Neuronal stem cell (in vitro differentiated cells): ENCODE measurements around the gene DUSP7.

Source experiments
- DNase-seq: peaks from one replicate; pipeline ENCODE4 v3.0.0-alpha.2; 2013; ENCODE audit warnings: low spot score
- H2AFZ ChIP-seq: one replicate; pipeline ENCODE4 v1.6.1; 2013; ENCODE audit warnings: mild to moderate bottlenecking, low read length, inconsistent platforms
- H2AK5ac ChIP-seq: 2 replicates; pipeline ENCODE4 v1.6.1; 2013; ENCODE audit warnings: low read depth, mild to moderate bottlenecking, inconsistent platforms, low read length, moderate library complexity, mixed read lengths
- H2BK120ac ChIP-seq: 2 replicates; pipeline ENCODE4 v1.6.1; 2013; ENCODE audit warnings: low read depth, mild to moderate bottlenecking, inconsistent platforms, low read length, moderate library complexity, mixed read lengths
- H2BK12ac ChIP-seq: one replicate; pipeline ENCODE4 v1.6.1; 2013; ENCODE audit warnings: low read length, inconsistent platforms
- H2BK15ac ChIP-seq: 2 replicates; pipeline ENCODE4 v1.6.1; 2013; ENCODE audit warnings: mild to moderate bottlenecking, low read length, inconsistent platforms, mixed read lengths
- H2BK5ac ChIP-seq: one replicate; pipeline ENCODE4 v1.6.1; 2013; ENCODE audit warnings: inconsistent platforms, mild to moderate bottlenecking, low read length, moderate library complexity
- H3K14ac ChIP-seq: one replicate; pipeline ENCODE4 v1.6.1; 2013; ENCODE audit warnings: low read length, inconsistent platforms
- H3K18ac ChIP-seq: 2 replicates; pipeline ENCODE4 v1.6.1; 2013; ENCODE audit warnings: low read length, inconsistent platforms
- H3K23ac ChIP-seq: 2 replicates; pipeline ENCODE4 v1.6.1; 2013; ENCODE audit warnings: low read depth, mild to moderate bottlenecking, mixed read lengths, low read length, inconsistent platforms; ENCODE audit not compliant: poor library complexity
- H3K27ac ChIP-seq: replicated peaks from 3 replicates; pipeline ENCODE4 v1.5.1; 2013; ENCODE audit warnings: low read length, inconsistent platforms
- H3K27me3 ChIP-seq, 3 experiments: 2 replicates each; pipeline ENCODE4 v1.6.1; 2013; ENCODE audit warnings: low read length in 3 of 3, mild to moderate bottlenecking in 2 of 3, inconsistent platforms in 1 of 3, low read depth in 1 of 3, mixed read lengths in 1 of 3, moderate library complexity in 1 of 3; ENCODE audit not compliant: control insufficient read depth in 3 of 3, insufficient read depth in 3 of 3
- H3K36me3 ChIP-seq, 2 donors: replicated peaks in 1 of 2; 2 replicates each; pipeline ENCODE4 v1.6.1; 2013; ENCODE audit warnings: low read length in 2 of 2; ENCODE audit not compliant: control insufficient read depth in 2 of 2, insufficient read depth in 2 of 2
- H3K4ac ChIP-seq: 2 replicates; pipeline ENCODE4 v1.6.1; 2013; ENCODE audit warnings: inconsistent platforms, mild to moderate bottlenecking, low read length, moderate library complexity
- H3K4me1 ChIP-seq, 2 donors: 1 replicate in 1 of 2; 2 replicates in 1 of 2; pipeline ENCODE4 v1.6.1; 2013; ENCODE audit warnings: low read length in 2 of 2, low read depth in 1 of 2; ENCODE audit not compliant: control insufficient read depth in 2 of 2, insufficient read depth in 1 of 2
- H3K4me2 ChIP-seq: one replicate; pipeline ENCODE4 v1.6.1; 2013; ENCODE audit warnings: mild to moderate bottlenecking, low read length, inconsistent platforms; ENCODE audit not compliant: insufficient read depth, poor library complexity, severe bottlenecking
- H3K4me3 ChIP-seq, 2 donors: 2 replicates each; pipeline ENCODE4 v1.5.1; 2013; ENCODE audit warnings: low read length in 2 of 2, mild to moderate bottlenecking in 2 of 2, inconsistent platforms in 1 of 2, moderate library complexity in 1 of 2
- H3K79me1 ChIP-seq: one replicate; pipeline ENCODE4 v1.6.1; 2013; ENCODE audit warnings: low read depth, mild to moderate bottlenecking, inconsistent platforms, low read length, moderate library complexity
- H3K9ac ChIP-seq: one replicate; pipeline ENCODE4 v1.6.1; 2013; ENCODE audit warnings: mild to moderate bottlenecking, low read depth, low read length, inconsistent platforms; ENCODE audit not compliant: poor library complexity
- H3K9me3 ChIP-seq, 2 donors: replicated peaks in 1 of 2; 2 replicates each; pipeline versions ENCODE3 to v1.6.1; 2013; ENCODE audit warnings: low read length in 2 of 2, mild to moderate bottlenecking in 2 of 2, inconsistent platforms in 1 of 2, low read depth in 1 of 2, mixed read lengths in 1 of 2, moderate library complexity in 1 of 2; ENCODE audit not compliant: control insufficient read depth in 2 of 2, insufficient read depth in 1 of 2
- H4K8ac ChIP-seq: one replicate; pipeline ENCODE4 v1.6.1; 2013; ENCODE audit warnings: low read depth, mild to moderate bottlenecking, inconsistent platforms, low read length, moderate library complexity
- H4K91ac ChIP-seq: one replicate; pipeline ENCODE4 v1.6.1; 2013; ENCODE audit warnings: low read length, low read depth, mild to moderate bottlenecking, inconsistent platforms; ENCODE audit not compliant: poor library complexity
- WGBS, 2 donors: extraction: QIAGEN DNeasy Blood & Tissue Kit; methylation state at CpG; one replicate each; pipeline ENCODE4 v1.1.7; 2013; ENCODE audit warnings: missing lambda C conversion rate in 2 of 2, mixed read lengths in 1 of 2; ENCODE audit not compliant: insufficient read length in 2 of 2, insufficient replicate concordance in 1 of 2; ENCODE audit errors: extremely low coverage in 2 of 2; 5-methylcytosine and 5-hydroxymethylcytosine counted together

DUSP7 gene

DNA sequence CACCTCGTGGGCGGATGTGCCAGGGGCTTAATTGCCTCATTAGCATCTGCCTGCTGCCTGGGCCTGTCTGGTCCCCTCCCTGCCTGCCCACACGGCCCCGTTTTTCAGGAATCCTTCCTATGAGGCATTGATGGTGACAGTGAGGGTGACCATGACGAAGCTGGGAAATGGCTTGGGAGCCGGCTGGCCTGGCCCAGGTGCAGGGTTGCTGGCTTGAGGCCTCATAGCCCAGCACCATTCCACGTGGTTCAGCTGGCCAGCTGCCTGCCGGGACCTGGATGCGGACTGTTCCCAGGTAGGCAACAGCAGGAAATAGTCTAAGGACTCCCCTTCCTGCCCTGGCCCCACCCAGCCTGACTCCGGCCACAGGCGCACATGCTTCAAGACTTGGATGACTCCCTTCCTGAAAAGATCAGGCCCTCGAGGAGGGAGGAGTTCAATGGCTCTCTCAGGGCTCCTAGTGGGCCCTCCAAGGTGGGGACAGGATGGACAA lies 8.9 kb upstream of the DUSP7 start:
- no peak for DNase-seq
- Histone ChIP-seq H3K4me2 (no peak overlapping the region), H3K79me1 (peaks cover 2% of the 10 kb centered on the region), H2BK5ac (no peak overlapping the region), H4K91ac (peak overlapping the region; percentile 2), H3K36me3 (no peaks in the 10 kb centered on the region), H3K23ac (no peak overlapping the region), H2BK120ac (no peak overlapping the region), H3K4ac (no peak overlapping the region), H2AFZ (no peak overlapping the region), H2AK5ac (peak overlapping the region; percentile 78), H3K9me3 (no peaks in the 10 kb centered on the region), H3K27me3 (peaks cover 0 to 38% (median 0%) of the 10 kb centered on the region in 3 experiments), H2BK12ac (no peak overlapping the region), H3K4me1 (peaks cover 0 to 9% of the 10 kb centered on the region in 2 donors), H3K4me3 (no peak overlapping the region), H3K27ac (no peak overlapping the region), H3K9ac (peak overlapping the region; percentile 55), H3K14ac (no peak overlapping the region), H2BK15ac (no peak overlapping the region), H3K18ac (peak overlapping the region; percentile 18), H4K8ac (no peak overlapping the region)
- whole genome bisulfite sequencing, 2 donors, result no CpG with 5 or more reads among the region's 12 CpGs

DNA sequence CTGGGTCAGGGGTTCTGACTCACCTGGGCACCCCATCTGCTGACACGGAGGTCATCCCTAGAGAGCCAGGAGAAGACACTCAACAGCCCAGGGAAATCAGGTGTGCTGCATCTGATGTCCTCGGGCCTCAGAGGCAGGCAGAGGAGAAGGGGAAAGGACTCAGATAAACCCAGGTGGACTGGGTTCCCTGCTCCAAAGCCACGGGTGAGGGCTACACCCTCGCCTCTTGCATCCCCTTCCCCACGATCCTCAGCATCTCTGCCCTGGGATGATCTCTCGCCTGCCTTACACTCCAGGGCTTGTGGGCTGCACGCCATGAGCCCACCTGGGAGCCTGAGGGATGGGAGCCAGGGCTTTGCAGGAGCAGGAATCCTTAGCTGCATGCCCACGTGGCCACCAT lies 8.2 kb upstream of the DUSP7 start:
- H3K23ac ChIP-seq, result no peak overlapping the region
- H3K27ac ChIP-seq, result no peak overlapping the region
- no peak overlapping the region for H3K14ac ChIP-seq
- H3K9me3 ChIP-seq, result no peaks in the 10 kb centered on the region
- H2BK120ac ChIP-seq, result no peak overlapping the region
- no peak overlapping the region for H3K9ac ChIP-seq
- H2BK15ac ChIP-seq, result no peak overlapping the region
- H3K79me1 ChIP-seq, result peaks cover 2% of the 10 kb centered on the region
- H4K8ac ChIP-seq, result no peak overlapping the region
- no peak overlapping the region for H3K4ac ChIP-seq
- DNase-seq, result no peak
- no peaks in the 10 kb centered on the region for H3K36me3 ChIP-seq
- peaks cover 0 to 9% of the 10 kb centered on the region in 2 donors for H3K4me1 ChIP-seq
- no peak overlapping the region for H2BK12ac ChIP-seq
- no peak overlapping the region for H4K91ac ChIP-seq
- peaks cover 0 to 45% (median 0%) of the 10 kb centered on the region in 3 experiments for H3K27me3 ChIP-seq
- no peak overlapping the region for H2AFZ ChIP-seq
- no peak overlapping the region for H3K4me3 ChIP-seq
- H3K18ac ChIP-seq, result no peak overlapping the region
- peak overlapping the region; percentile 9 for H2AK5ac ChIP-seq
- WGBS, 2 donors, result no CpG with 5 or more reads among the region's 8 CpGs
- no peak overlapping the region for H2BK5ac ChIP-seq
- no peak overlapping the region for H3K4me2 ChIP-seq

DNA sequence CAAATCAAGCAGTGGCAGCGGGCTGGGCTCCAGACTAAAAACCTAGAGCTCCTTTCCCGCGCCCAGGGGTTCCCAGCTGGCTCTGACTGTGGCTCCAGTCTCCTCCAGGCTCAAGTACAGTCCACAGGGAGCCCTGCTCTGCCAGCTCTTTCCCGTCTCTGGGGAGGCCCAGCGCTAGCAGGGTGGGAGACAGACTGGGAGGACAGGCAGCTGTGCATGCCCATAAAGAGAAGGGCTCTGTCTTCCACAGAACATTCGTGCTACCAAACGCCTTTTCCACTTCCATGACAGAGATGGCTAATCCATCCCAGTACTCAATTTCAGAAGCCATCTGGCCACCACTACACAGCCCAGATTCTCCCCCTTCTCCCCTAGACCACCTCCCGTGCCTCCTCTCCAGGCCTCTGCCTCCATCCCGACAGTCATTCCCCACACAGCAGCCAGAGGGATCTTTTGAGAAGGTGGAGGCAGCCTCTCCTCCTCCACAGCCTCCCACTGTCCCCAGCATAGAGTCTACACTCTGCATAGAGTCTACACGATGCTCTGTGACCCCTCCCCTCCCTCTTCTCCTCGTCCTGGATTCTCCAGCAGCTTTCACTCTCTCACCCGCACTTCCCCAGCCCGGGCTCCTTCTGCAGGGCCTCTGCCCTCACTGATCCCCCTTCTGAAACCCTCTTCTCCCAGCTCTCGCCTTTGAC lies 6.8 kb upstream of the DUSP7 start:
- peaks cover 0 to 6% of the 10 kb centered on the region in 2 donors for H3K4me1 ChIP-seq
- DNase-seq, result no peak
- peak overlapping the region; percentile 50 for H2BK5ac ChIP-seq
- H2BK120ac ChIP-seq, result no peak overlapping the region
- no peak overlapping the region for H3K9ac ChIP-seq
- H2BK12ac ChIP-seq, result peak overlapping the region; percentile 23
- H3K4me2 ChIP-seq, result no peak overlapping the region
- peaks cover 0 to 59% (median 0%) of the 10 kb centered on the region in 3 experiments for H3K27me3 ChIP-seq
- no peak overlapping the region for H2AFZ ChIP-seq
- peak overlapping the region; percentile 10 for H2BK15ac ChIP-seq
- H3K23ac ChIP-seq, result no peak overlapping the region
- H3K18ac ChIP-seq, result no peak overlapping the region
- H3K4me3 ChIP-seq, result no peak overlapping the region
- H3K14ac ChIP-seq, result no peak overlapping the region
- H2AK5ac ChIP-seq, result peak overlapping the region; percentile 60
- no peak overlapping the region for H3K4ac ChIP-seq
- WGBS, 2 donors, result no CpG with 5 or more reads among the region's 14 CpGs
- no peaks in the 10 kb centered on the region for H3K36me3 ChIP-seq
- no peak overlapping the region for H4K91ac ChIP-seq
- H3K27ac ChIP-seq, result no peak overlapping the region
- peaks cover 2% of the 10 kb centered on the region for H3K79me1 ChIP-seq
- peak overlapping the region; percentile 19 for H4K8ac ChIP-seq
- H3K9me3 ChIP-seq, result no peaks in the 10 kb centered on the region

DNA sequence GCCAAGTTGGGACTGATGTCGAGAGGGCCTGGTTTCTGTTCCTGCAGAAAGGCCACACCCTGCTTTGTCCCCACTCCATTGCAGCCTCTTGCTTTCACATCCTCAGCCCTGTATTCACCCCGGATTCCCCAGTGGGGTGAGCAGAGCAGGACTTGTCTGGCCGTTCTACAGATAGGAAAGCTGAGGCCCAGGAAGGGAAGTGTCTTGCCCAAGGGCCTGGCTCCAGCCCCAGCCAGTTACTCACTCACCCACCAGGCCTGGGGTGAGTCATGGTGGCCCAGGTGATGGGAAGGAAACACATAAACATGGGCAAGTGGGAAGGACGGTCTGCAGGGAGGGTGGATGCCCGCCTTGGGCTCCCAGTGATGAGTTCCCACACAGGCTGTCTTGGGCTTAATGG lies 6.1 kb upstream of the DUSP7 start:
- H2AFZ ChIP-seq, result no peak overlapping the region
- no peak overlapping the region for H3K23ac ChIP-seq
- H3K36me3 ChIP-seq, result no peaks in the 10 kb centered on the region
- no peak overlapping the region for H3K27ac ChIP-seq
- H2BK120ac ChIP-seq, result no peak overlapping the region
- H4K91ac ChIP-seq, result no peak overlapping the region
- H2AK5ac ChIP-seq, result peak overlapping the region; percentile 60
- no peak overlapping the region for H4K8ac ChIP-seq
- no peak overlapping the region for H2BK12ac ChIP-seq
- H3K14ac ChIP-seq, result no peak overlapping the region
- no peak overlapping the region for H3K4me2 ChIP-seq
- H3K9ac ChIP-seq, result no peak overlapping the region
- DNase-seq, result no peak
- no peak overlapping the region for H3K4me3 ChIP-seq
- no peaks in the 10 kb centered on the region for H3K9me3 ChIP-seq
- H3K27me3 ChIP-seq, result peaks cover 0 to 66% (median 0%) of the 10 kb centered on the region in 3 experiments
- H2BK5ac ChIP-seq, result peak overlapping the region; percentile 50
- H3K79me1 ChIP-seq, result peaks cover 2% of the 10 kb centered on the region
- H2BK15ac ChIP-seq, result no peak overlapping the region
- H3K18ac ChIP-seq, result peak overlapping the region; percentile 12
- no CpG with 5 or more reads among the region's 5 CpGs for WGBS, 2 donors
- peaks cover 2 to 8% of the 10 kb centered on the region in 2 donors for H3K4me1 ChIP-seq
- no peak overlapping the region for H3K4ac ChIP-seq
